Measurements from ENCODE around the gene C1RL. TPM values are rescaled to one million over a fixed set of nuclear protein-coding genes. Genes with fewer than 3 reads are reported as not detected.
A peak's percentile ranks its signal among the peaks of the same experiment; 100 is the strongest.

The C1RL gene
- total RNA-seq, 1 experiment from 2014 or later: 21.4 TPM

DNA sequence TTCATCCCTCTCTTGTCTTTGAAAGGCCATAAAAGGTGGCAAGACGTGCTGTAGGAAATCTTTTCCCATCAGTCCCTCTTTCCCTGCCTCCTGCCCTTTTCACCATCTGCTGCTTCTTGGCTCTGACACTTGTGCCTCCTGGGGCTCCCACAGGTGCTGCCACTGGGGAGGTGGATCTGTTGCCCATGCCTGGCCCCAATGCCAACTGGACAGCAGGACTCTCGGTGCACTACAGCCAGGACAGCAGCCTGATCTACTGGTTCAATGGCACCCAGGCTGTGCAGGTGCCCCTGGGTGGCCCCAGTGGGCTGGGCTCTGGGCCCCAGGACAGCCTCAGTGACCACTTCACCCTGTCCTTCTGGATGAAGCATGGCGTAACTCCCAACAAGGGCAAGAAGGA is 27.7 kb upstream of the C1RL start:
- no peak for DNase-seq (ENCODE audit: low spot score)

DNA sequence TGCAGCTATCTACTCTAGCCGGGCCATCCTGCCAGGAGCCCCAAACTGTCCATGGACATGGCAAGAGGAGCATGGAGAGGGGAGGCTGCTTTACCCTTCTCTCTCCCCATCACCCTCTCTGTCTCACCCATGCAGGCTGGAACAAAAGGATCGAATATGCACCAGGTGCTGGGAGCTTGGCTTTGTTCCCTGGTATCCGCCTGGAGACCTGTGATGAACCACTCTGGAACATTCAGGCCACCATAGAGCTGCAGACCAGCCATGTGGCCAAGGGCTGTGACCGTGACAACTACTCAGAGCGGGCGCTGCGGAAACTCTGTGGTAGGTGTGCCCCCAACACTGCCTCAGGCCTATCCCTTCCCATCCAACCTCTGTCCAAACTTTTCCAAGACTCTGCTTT is 27.1 kb upstream of the C1RL start:
- DNase-seq (ENCODE audit: low spot score): no peak

DNA sequence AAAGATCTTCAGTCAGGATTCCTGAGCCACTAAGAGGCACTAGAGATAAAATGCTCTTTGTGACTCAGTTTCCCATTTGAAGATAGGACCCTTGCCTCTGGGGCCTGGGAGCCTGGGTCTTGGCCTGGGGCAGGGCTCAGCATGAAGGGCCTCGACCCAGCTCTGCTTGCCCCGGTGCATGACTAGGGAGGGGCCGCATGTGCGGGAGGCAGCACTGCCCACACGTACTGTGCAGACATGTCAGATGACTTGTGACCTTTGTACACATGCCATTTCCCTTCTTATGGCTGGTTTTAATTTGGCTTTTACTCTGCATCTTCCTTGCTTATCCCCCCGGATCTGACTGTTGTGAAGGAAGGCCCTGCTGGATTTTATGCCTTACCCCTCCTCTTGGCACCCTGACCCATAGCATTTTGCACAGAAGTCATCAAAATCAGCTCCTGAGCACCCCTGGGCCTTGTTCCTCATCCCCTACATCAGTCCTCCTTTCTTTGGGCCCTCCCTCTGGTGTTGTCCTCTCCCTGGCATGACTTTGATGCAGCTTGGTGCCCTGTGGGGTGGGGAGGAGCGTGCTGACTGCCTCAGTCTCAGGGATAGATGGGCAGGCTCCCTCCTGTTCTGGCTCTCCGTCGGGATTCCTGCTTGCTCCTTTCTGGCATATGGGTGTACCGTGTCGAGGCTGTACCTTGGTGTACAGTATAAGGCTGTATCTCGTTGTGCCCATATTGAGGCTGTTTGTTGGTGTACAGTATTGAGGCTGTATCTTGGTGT is 25.6 kb upstream of the C1RL start:
- no peak for DNase-seq (ENCODE audit: low spot score)

GRCh38 chr12:7131502-7131866 is 22.5 kb upstream of the C1RL start:
- peak; percentile 52 for DNase-seq (ENCODE audit: low spot score)

- peak; percentile 75 for DNase-seq (ENCODE audit: low spot score)
Measured at GRCh38 chr12:7130701-7131501, 21.9 kb upstream of the C1RL start.

- DNase-seq (ENCODE audit: low spot score): peak; percentile 76
Measured at GRCh38 chr12:7129872-7130691, 21.1 kb upstream of the C1RL start, which contains the start of gene CLSTN3. Gene CLSTN3 (plus strand): TSS chr12:7130371. CDS start chr12:7130649, 278 bp downstream.

- no peak for DNase-seq (ENCODE audit: low spot score)
Measured at GRCh38 chr12:7129287-7129871, 20.4 kb upstream of the C1RL start.

DNA sequence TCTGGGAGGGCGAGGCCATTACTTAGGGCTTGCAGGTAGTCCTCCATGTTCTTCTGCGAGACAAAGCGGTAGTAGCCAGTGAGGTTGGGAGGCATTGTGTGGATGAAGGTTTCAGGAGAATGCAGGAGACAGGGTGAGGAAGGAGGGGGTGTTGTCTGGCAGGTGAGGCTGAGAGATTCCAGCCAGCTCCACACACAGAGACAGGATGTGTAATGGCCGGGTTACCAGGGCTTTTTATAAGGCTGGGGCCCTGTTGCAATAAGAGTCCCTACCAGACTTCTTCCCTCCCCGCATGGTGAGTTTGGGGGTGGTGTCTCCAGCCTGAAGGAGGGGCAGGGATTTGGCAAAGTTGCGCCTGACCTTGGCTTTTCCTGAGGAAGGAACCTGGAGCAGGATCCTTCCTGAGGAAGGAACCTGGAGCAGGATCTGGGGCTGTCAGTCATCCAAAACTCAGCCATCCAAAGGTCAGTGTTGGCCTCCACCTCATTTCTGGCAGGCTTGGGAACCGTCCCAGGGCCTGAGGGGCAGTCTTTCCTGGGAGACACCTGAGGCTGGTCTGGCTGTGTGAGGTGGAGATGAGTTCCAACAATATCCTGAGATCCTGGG is 19.8 kb upstream of the C1RL start, which contains the start of gene RBP5:
Gene RBP5, minus strand, starts transcription at position 209 of the 606 bp plus-strand sequence. Its CDS starts 114 bp downstream, at position 95.
- no peak for DNase-seq (ENCODE audit: low spot score)

GRCh38 chr12:7127916-7128626 is 19.1 kb upstream of the C1RL start:
- DNase-seq (ENCODE audit: low spot score): no peak

- DNase-seq (ENCODE audit: low spot score): no peak
Measured at GRCh38 chr12:7125632-7126227, 16.7 kb upstream of the C1RL start.

DNA sequence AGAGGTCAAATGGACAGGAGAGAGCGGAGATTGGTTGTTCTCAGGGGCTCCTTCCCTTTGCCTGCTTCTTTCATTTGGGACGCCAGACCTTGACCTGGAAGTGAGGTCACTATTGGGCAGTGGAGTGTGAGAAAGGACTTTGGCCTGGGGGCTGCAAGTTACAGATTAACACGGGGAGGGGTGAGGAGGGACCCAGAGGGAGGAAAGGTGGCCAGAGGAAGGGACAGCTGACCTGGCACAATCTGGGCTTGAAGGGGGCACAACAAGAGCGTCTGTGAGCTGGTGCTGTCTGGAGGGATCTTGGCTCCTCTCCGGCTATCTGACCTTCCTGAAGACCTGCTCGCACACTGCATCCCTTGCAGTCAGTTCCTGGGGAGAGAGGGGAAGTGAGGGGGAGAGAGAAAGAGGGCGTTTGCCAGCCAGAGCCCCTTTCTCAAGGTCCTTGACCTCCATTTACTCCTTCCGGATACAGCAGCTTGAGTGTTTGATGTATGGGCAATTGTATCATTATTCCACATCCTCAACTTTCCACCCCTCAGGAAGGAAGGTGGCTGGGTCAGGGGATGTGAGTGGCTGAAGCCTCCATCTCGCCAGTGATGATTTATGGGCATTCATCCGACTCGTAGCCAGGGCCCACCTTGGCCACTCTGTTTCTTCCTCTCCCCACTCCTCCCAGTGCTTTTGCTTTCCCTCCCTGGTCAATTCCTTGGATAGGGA is 14.9 kb upstream of the C1RL start:
- DNase-seq (ENCODE audit: low spot score): no peak

- DNase-seq (ENCODE audit: low spot score): no peak
Measured at GRCh38 chr12:7122811-7123769, 14.1 kb upstream of the C1RL start.

DNA sequence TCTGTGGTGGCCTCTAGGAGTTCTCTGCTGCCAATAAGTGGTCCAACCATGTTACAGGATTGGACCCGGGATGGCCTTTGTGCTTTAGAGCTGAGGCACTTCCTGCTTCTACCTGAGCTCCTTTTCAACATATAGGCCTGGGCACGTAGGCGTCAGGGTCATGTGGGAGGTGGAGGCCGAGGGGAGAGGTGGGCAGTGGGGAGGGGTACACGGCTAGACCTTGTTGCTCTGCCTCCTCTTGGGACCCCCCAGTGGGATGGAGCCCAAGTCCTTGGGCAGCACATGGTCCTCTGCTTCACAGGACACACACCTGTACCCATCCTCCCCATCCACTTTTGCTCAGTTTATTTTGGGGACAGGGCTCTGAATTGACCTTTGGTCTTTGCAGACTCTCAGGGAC is 12.3 kb upstream of the C1RL start:
- no peak for DNase-seq (ENCODE audit: low spot score)

DNA sequence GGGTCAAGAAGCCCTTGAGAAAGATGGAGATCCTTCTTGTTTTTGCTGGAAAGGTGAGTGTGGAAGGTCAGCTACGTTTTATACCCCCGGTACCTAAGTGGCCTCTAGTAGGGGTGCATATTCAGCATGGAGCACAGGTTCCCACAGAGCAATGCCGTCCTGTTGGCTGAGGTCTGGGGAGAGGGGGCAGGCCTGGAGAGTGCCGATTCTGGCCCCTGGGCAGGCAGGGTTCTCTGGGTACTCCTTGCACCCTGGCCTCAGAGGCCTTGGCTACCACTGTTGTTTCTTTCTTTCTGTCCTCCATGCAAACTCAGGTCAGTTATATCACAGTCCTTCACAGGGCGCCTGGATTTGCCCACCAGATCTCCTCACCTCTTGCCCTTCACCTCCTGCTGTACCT is 11.2 kb upstream of the C1RL start:
- no peak for DNase-seq (ENCODE audit: low spot score)

DNA sequence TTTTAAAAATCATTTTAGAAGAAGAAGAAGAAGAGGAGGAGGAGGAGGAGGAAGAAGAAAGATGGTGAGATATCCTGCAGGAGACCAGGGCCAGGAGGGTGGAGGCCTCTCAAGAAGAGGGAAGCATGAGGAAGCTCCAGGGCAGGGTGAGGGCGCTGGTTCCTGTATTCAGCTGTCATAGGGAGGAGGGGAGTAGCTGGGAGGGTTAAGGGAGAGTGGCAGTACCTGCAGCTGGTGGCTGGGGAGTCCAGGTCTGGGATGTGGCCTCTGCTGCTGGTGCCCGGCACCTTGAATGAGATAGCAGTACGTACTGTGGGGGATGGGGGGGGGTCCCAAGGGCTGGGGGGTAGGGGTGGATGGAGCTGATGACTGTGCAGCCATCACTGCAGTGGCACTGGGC is 9.9 kb upstream of the C1RL start:
- no peak for DNase-seq (ENCODE audit: low spot score)

GRCh38 chr12:7117670-7118069 is 8.7 kb upstream of the C1RL start:
- no peak for DNase-seq (ENCODE audit: low spot score)

DNA sequence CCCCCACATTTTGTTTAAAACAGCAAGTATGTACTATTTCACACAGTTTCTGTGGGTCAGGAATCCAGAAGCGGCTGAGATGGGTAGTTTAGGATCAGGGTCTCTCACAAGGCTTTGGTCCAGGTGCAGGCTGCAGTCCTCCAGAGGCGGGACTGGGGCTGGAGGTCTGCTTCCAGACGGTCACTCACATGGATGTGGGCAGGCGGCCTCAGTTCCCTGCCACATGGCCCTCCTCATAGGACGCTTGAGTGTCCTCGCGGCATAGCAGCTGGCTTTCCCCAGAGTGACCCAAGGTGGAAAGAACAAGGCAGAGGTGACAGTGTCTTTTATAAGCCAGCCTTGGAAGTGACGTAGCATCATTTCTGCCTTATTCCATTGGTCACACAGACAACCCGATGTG is 7.9 kb upstream of the C1RL start:
- DNase-seq (ENCODE audit: low spot score): no peak

DNA sequence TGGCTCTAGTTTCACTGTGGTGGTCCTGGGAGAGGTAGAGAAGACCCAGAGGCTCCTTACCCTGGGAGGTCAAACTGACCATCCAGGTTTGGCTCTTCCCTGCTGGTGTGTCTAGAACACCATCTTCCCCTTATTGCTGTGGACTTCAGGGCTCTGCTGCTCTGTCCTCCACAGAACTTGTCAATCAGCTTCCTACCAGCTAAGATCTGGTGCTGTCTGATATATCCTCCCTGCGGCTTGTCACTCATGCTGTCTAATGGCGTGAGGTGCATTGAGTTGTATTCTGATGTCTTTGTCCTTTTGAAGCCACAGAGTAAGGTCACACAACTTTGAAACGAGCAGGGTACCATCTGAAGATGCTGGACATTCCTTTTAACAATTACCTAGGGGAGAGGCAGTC is 7.2 kb upstream of the C1RL start:
- DNase-seq (ENCODE audit: low spot score): no peak

Measured in H4 (cell line).